ENCODE data around the gene ALX3. TPM values are rescaled to one million over a fixed set of nuclear protein-coding genes. Genes with fewer than 3 reads are reported as not detected.

The ALX3 gene
- total and polyA plus RNA-seq, 10 of the 15 experiments (the other 5 are each of a cell fraction or from before 2014, with no cell fraction given) = not detected

- Histone ChIP-seq H3K9me3 (replicated peaks; ENCODE audit: control insufficient read depth, insufficient read depth, low read length) (no peaks in the 10 kb centered on the region), H3K9ac (ENCODE audit: control insufficient read depth, insufficient read depth, low read length) (no peak overlapping the region), H2AFZ (ENCODE audit: control insufficient read depth, low read depth, low read length) (peak overlapping the region; percentile 13), H3K27me3 (replicated peaks in 1 of 2; ENCODE audit: control insufficient read depth in 2 of 2, insufficient read depth in 2 of 2, low read length in 1 of 2) (peaks cover 5 to 8% of the 10 kb centered on the region in 2 experiments; a peak in 2 of 4 replicates), H3K79me2 (ENCODE audit: control insufficient read depth, insufficient read depth, low read length) (no peaks in the 10 kb centered on the region), H4K20me1 (ENCODE audit: control insufficient read depth, insufficient read depth) (no peaks in the 10 kb centered on the region), H3K27ac (ENCODE audit: control insufficient read depth, insufficient read depth) (no peak overlapping the region), H3K36me3 (ENCODE audit: control insufficient read depth in 2 of 2, insufficient read depth in 2 of 2, low read length in 1 of 2) (no peaks in the 10 kb centered on the region), H3K4me3 (no peak overlapping the region), H3K4me1 (ENCODE audit: control insufficient read depth, insufficient read depth, low read length) (peaks cover 5% of the 10 kb centered on the region; the same call in 1 of the 2 replicates), H3K4me2 (ENCODE audit: control insufficient read depth, insufficient read depth) (no peak overlapping the region)
- WGBS (ENCODE audit: insufficient coverage, insufficient replicate concordance, low lambda C conversion rate, missing lambda C conversion rate) = 26% methylated on average over 15 of the region's 15 CpGs
- BruUV-seq (replicated peaks) = no TSS peak
- CTCF ChIA-PET = interaction anchor here (0.6 to 6.8 kb wide), 21 partner anchors 11 to 572 kb away, joined by 3 to 120 read pairs (median 4); partner anchors contain the start of gene STRIP1
- RAD21 ChIA-PET (ENCODE audit: unreplicated experiment) = interaction anchor here (1.0 to 1.3 kb wide), 7 partner anchors 9 to 371 kb away, joined by 3 to 10 read pairs (median 4); no protein-coding TSS in a partner anchor
- no peak for DNase-seq (ENCODE audit: low read depth, low spot score)
- intact Hi-C loops (cut with micrococcal nuclease; ENCODE audit: unreplicated experiment) (loop anchor here (1.0 to 10.0 kb wide), 2 partner anchors 18 to 377 kb away; no protein-coding TSS in a partner anchor), in situ Hi-C loops (cut with MboI) (no loop called here)
- ATAC-seq = peak; percentile 89
- SMC1A ChIA-PET (ENCODE audit: uncharacterized antibody, unreplicated experiment) = interaction anchor here (0.7 to 1.5 kb wide), 11 partner anchors 10 to 639 kb away, joined by 3 to 9 read pairs (median 3); partner anchors contain the start of gene STRIP1
- peak; percentile 80 for FAIRE-seq
- POLR2A ChIA-PET = no interaction called here
- peak; percentile 69; the same call in 1 of the 2 replicates for TF ChIP-seq SMC3 (IDR thresholded peaks at IDR 0.05; ENCODE audit: borderline replicate concordance, low read length)
- peak; percentile 61 to 74 (median 67) for TF ChIP-seq CTCF (IDR thresholded peaks at IDR 0.05 in 2 of 3, conservative IDR thresholded peaks at IDR 0.05 in 1 of 3; ENCODE audit: control insufficient read depth in 2 of 3, extremely low read depth in 1 of 3, insufficient read depth in 1 of 3, low read depth in 3 of 3, low read length in 3 of 3)
- peak; percentile 41; the same call in 1 of the 2 replicates for TF ChIP-seq YY1 (IDR thresholded peaks at IDR 0.05; ENCODE audit: low read depth, low read length)
- no peak for TF ChIP-seq IKZF1 (conservative IDR thresholded peaks at IDR 0.05)
- TF ChIP-seq NR2F1 (conservative IDR thresholded peaks at IDR 0.05) = no peak
- TF ChIP-seq RELB (IDR thresholded peaks at IDR 0.05; ENCODE audit: low read depth) = no peak
- TF ChIP-seq RAD21 (IDR thresholded peaks at IDR 0.05; ENCODE audit: insufficient read depth, low read depth, low read length) = peak; percentile 71
These were observed 17.6 kb upstream of the ALX3 start for GRCh38 chr1:110087812-110088738.

Data from GM12878 (cell line).